HepG2 (cell line): ENCODE data around the gene PRDX4. TPM values are rescaled to one million over a fixed set of nuclear protein-coding genes. Genes with fewer than 3 reads are reported as not detected.

Experiments used
- HMGXB4 ChIP-seq, 2 experiments: sonication (generic) in 1 of 2; formaldehyde crosslinking in 1 of 2; IDR thresholded peaks; 2 replicates each; pipeline versions ENCODE4 v1.4.0 to v1.6.1; 2018 to 2020; ENCODE audit warnings: missing genetic modification reagents in 2 of 2, borderline replicate concordance in 1 of 2, low read depth in 1 of 2, mild to moderate bottlenecking in 1 of 2, missing biosample characterization in 1 of 2
- KAT7 ChIP-seq: IDR thresholded peaks from 2 replicates; pipeline ENCODE4 v1.6.1; 2018; ENCODE audit warnings: borderline replicate concordance, missing compliant biosample characterization
- MIER3 ChIP-seq: IDR thresholded peaks from 2 replicates; pipeline ENCODE4 v1.6.1; 2016; ENCODE audit warnings: missing compliant biosample characterization, borderline replicate concordance
- MTA1 ChIP-seq: sonication (generic); formaldehyde crosslinking; IDR thresholded peaks from 2 replicates; pipeline ENCODE4 v1.4.0; 2020; ENCODE audit warnings: missing genetic modification reagents, mild to moderate bottlenecking, borderline replicate concordance
- MXD1 ChIP-seq: sonication (generic); formaldehyde crosslinking; IDR thresholded peaks from 2 replicates; pipeline ENCODE4 v1.4.0; 2020; ENCODE audit warnings: mild to moderate bottlenecking, missing genetic modification reagents
- NRL ChIP-seq: sonication (generic); formaldehyde crosslinking; IDR thresholded peaks from 2 replicates; pipeline ENCODE4 v1.5.0; 2020; ENCODE audit warnings: missing genetic modification reagents, mild to moderate bottlenecking, moderate library complexity, borderline replicate concordance
- YEATS2 ChIP-seq: sonication (generic); formaldehyde crosslinking; IDR thresholded peaks from 2 replicates; pipeline ENCODE4 v1.4.0; 2020; ENCODE audit warnings: missing genetic modification reagents, borderline replicate concordance
- ZNF224 ChIP-seq: sonication (generic); formaldehyde crosslinking; IDR thresholded peaks from 2 replicates; pipeline ENCODE4 v1.5.0; 2020; ENCODE audit warnings: mild to moderate bottlenecking, missing genetic modification reagents
- ZNF292 ChIP-seq: sonication (generic); formaldehyde crosslinking; IDR thresholded peaks from 2 replicates; pipeline ENCODE4 v1.8.1; 2022; ENCODE audit warnings: mild to moderate bottlenecking, low read depth, missing genetic modification reagents, borderline replicate concordance
- ZNF510 ChIP-seq: sonication (generic); formaldehyde crosslinking; IDR thresholded peaks from 2 replicates; pipeline ENCODE4 v1.4.0; 2020; ENCODE audit warnings: low read depth, mild to moderate bottlenecking, missing genetic modification reagents
- polyA plus RNA-seq, 8 experiments: library from polyadenylated mRNA; depleted of rRNA in 3 of 8; stranded (reverse) in 7 of 8; unstranded in 1 of 8; fragments of >200 nt; fragmentation: Illumina TruSeq in 4 of 8; extraction: Trizol in 4 of 8; gene quantifications; 2 replicates each; pipeline versions ENCODE4 v1.2.1 to v1.2.3, GENCODE V29; 2011 to 2016; ENCODE audit warnings: low read depth in 4 of 8, missing spikeins in 1 of 8, mixed read lengths in 1 of 8; ENCODE audit not compliant: insufficient read depth in 1 of 8
- total RNA-seq, 5 experiments: library from RNA; depleted of rRNA; stranded (reverse); fragments of >200 nt; fragmentation: Illumina TruSeq; extraction: Trizol; gene quantifications; 2 replicates each; pipeline ENCODE4 v1.2.3, GENCODE V29; 2016; ENCODE audit warnings: low read depth in 1 of 5
- TF ChIP-seq, protein P1 (sequence below), 2 experiments: sonication (generic) in 1 of 2; formaldehyde crosslinking in 1 of 2; IDR thresholded peaks; 2 replicates each; pipeline versions ENCODE4 v1.4.0 to v1.6.1; 2016 to 2020; ENCODE audit warnings: borderline replicate concordance in 1 of 2, low read depth in 1 of 2, mild to moderate bottlenecking in 1 of 2, missing genetic modification reagents in 1 of 2
- TF ChIP-seq, protein P2 (sequence below): sonication (generic); formaldehyde crosslinking; conservative IDR thresholded peaks from 2 replicates; pipeline ENCODE4 v1.4.0; 2020; ENCODE audit warnings: missing genetic modification reagents
- TF ChIP-seq, protein P3 (sequence below): sonication (generic); formaldehyde crosslinking; IDR thresholded peaks from 2 replicates; pipeline ENCODE4 v1.5.0; 2020; ENCODE audit warnings: mild to moderate bottlenecking, missing genetic modification reagents
- TF ChIP-seq, protein P4 (sequence below): IDR thresholded peaks from 2 replicates; pipeline ENCODE4 v1.6.1; 2012; ENCODE audit warnings: inconsistent platforms

The PRDX4 gene
- total and polyA plus RNA-seq, 2 of the 13 experiments (the other 11 are each of a cell fraction or from before 2014, with no cell fraction given): 217 to 252 TPM

GRCh38 chrX:23667239-23668177 lies at the start of gene PRDX4 (continued):
- peak in 1 of 2 experiments; percentile 69; a peak in 2 of 4 replicates for TF ChIP-seq HMGXB4 (CRISPR knock-in tag; IDR thresholded peaks at IDR 0.05; ENCODE audit: borderline replicate concordance in 1 of 2, low read depth in 1 of 2)
- TF ChIP-seq, protein P1, sequence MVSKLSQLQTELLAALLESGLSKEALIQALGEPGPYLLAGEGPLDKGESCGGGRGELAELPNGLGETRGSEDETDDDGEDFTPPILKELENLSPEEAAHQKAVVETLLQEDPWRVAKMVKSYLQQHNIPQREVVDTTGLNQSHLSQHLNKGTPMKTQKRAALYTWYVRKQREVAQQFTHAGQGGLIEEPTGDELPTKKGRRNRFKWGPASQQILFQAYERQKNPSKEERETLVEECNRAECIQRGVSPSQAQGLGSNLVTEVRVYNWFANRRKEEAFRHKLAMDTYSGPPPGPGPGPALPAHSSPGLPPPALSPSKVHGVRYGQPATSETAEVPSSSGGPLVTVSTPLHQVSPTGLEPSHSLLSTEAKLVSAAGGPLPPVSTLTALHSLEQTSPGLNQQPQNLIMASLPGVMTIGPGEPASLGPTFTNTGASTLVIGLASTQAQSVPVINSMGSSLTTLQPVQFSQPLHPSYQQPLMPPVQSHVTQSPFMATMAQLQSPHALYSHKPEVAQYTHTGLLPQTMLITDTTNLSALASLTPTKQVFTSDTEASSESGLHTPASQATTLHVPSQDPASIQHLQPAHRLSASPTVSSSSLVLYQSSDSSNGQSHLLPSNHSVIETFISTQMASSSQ (IDR thresholded peaks at IDR 0.05; ENCODE audit: low read depth): no peak
- TF ChIP-seq, protein P1 (CRISPR knock-in tag; IDR thresholded peaks at IDR 0.05; ENCODE audit: borderline replicate concordance): peak; percentile 42; the same call in 1 of the 2 replicates
- TF ChIP-seq, protein P2, sequence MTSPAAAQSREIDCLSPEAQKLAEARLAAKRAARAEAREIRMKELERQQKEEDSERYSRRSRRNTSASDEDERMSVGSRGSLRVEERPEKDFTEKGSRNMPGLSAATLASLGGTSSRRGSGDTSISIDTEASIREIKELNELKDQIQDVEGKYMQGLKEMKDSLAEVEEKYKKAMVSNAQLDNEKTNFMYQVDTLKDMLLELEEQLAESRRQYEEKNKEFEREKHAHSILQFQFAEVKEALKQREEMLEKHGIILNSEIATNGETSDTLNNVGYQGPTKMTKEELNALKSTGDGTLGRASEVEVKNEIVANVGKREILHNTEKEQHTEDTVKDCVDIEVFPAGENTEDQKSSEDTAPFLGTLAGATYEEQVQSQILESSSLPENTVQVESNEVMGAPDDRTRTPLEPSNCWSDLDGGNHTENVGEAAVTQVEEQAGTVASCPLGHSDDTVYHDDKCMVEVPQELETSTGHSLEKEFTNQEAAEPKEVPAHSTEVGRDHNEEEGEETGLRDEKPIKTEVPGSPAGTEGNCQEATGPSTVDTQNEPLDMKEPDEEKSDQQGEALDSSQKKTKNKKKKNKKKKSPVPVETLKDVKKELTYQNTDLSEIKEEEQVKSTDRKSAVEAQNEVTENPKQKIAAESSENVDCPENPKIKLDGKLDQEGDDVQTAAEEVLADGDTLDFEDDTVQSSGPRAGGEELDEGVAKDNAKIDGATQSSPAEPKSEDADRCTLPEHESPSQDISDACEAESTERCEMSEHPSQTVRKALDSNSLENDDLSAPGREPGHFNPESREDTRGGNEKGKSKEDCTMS (CRISPR knock-in tag): no peak
- peak; percentile 66; the same call in 1 of the 2 replicates for TF ChIP-seq MTA1
- TF ChIP-seq ZNF292: no peak
- TF ChIP-seq ZNF510 (CRISPR knock-in tag): no peak
- TF ChIP-seq, protein P3, sequence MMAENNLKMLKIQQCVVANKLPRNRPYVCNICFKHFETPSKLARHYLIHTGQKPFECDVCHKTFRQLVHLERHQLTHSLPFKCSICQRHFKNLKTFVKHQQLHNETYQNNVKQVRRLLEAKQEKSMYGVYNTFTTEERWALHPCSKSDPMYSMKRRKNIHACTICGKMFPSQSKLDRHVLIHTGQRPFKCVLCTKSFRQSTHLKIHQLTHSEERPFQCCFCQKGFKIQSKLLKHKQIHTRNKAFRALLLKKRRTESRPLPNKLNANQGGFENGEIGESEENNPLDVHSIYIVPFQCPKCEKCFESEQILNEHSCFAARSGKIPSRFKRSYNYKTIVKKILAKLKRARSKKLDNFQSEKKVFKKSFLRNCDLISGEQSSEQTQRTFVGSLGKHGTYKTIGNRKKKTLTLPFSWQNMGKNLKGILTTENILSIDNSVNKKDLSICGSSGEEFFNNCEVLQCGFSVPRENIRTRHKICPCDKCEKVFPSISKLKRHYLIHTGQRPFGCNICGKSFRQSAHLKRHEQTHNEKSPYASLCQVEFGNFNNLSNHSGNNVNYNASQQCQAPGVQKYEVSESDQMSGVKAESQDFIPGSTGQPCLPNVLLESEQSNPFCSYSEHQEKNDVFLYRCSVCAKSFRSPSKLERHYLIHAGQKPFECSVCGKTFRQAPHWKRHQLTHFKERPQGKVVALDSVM (CRISPR knock-in tag): peak; percentile 58; the same call in 1 of the 2 replicates
- TF ChIP-seq, protein P4, sequence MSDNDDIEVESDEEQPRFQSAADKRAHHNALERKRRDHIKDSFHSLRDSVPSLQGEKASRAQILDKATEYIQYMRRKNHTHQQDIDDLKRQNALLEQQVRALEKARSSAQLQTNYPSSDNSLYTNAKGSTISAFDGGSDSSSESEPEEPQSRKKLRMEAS: peak; percentile 97
- peak; percentile 57; the same call in 1 of the 2 replicates for TF ChIP-seq NRL (CRISPR knock-in tag)
- peak; percentile 62; the same call in 1 of the 2 replicates for TF ChIP-seq YEATS2 (CRISPR knock-in tag)
- peak; percentile 43; the same call in 1 of the 2 replicates for TF ChIP-seq KAT7 (CRISPR knock-in tag)
- no peak for TF ChIP-seq ZNF224 (CRISPR knock-in tag)
- peak; percentile 85 for TF ChIP-seq MXD1 (CRISPR knock-in tag)
- 0 out of 2 replicates have a peak, but pooled peaks have one; percentile 24 for TF ChIP-seq MIER3 (CRISPR knock-in tag)
